K562 (cell line): ENCODE results near the gene P2RX1. TPM values are rescaled to one million over a fixed set of nuclear protein-coding genes. Genes with fewer than 3 reads are reported as not detected.

Source experiments
- ELK1 ChIP-seq: sonication (generic); formaldehyde crosslinking; IDR thresholded peaks from 2 replicates; pipeline ENCODE4 v1.8.1; 2022; ENCODE audit warnings: missing genetic modification reagents
- HNRNPUL1 ChIP-seq: fragments of 200-400 bp; formaldehyde crosslinking; IDR thresholded peaks from 2 replicates; pipeline ENCODE4 v1.6.1; 2017; ENCODE audit warnings: low read length
- KLF16 ChIP-seq: IDR thresholded peaks from 2 replicates; pipeline ENCODE4 v1.6.1; 2016; ENCODE audit warnings: antibody characterized with exemption
- polyA plus RNA-seq, 8 experiments: library from polyadenylated mRNA; depleted of rRNA in 4 of 8; stranded (reverse) in 5 of 8; unstranded in 3 of 8; fragments of >200 nt; fragmentation: Nextera tagmentation in 2 of 8; fragmentation: Illumina TruSeq in 1 of 8; extraction: Ambion mirVana in 2 of 8; extraction: Trizol in 1 of 8; gene quantifications; 2 replicates each; pipeline versions ENCODE4 v1.2.1 to v1.2.3, GENCODE V29; 2011 to 2014; ENCODE audit warnings: inconsistent platforms in 1 of 8, missing spikeins in 1 of 8
- total RNA-seq, 7 experiments: library from RNA; depleted of rRNA in 6 of 7; stranded (reverse); fragments of >200 nt in 6 of 7; fragmentation: Illumina TruSeq in 2 of 7; extraction: Trizol in 2 of 7; gene quantifications; 2 replicates each; pipeline versions ENCODE4 v1.2.1 to v1.2.3, GENCODE V29; 2011 to 2021; ENCODE audit warnings: low replicate concordance in 1 of 7
- TF ChIP-seq, protein P1 (sequence below): sonication (generic); formaldehyde crosslinking; IDR thresholded peaks from 2 replicates; pipeline ENCODE4 v1.9.0; 2022; ENCODE audit warnings: mild to moderate bottlenecking, missing genetic modification reagents
- TF ChIP-seq, protein P2 (sequence below): fragments of 450-650 bp; IDR thresholded peaks from 2 replicates; pipeline ENCODE4 v1.6.1; 2016; ENCODE audit warnings: mild to moderate bottlenecking, moderate library complexity

Gene P2RX1
- total and polyA plus RNA-seq, 9 of the 15 experiments (the other 6 are each of a cell fraction or from before 2014, with no cell fraction given) = 0.27 to 20.3 (median 10.3) TPM

DNA sequence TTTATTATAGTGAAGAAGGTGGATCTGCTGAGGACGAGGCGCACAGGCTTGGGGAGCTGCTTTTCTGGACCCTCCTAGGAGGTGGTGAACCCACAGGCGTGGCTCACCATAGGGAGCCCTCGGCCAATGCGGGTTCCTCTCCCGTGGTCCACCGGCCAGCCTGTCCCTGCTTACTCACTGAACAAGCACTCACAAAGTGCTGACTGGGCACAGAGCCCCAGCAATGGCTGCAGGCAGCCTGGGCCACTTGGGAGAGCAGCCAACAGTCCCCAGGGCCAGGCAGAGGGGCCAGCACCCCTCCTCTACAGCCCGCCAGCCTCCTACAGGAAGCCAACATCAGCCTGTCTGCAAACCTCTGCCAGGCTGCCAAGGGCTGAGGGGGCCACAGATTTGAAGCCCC lies 51.1 kb downstream of the P2RX1 start (continued):
- TF ChIP-seq ELK1 (no peak), KLF16 (no peak), HNRNPUL1 (no peak)
- TF ChIP-seq, protein P1, sequence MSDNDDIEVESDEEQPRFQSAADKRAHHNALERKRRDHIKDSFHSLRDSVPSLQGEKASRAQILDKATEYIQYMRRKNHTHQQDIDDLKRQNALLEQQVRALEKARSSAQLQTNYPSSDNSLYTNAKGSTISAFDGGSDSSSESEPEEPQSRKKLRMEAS = no peak
- TF ChIP-seq, protein P2, sequence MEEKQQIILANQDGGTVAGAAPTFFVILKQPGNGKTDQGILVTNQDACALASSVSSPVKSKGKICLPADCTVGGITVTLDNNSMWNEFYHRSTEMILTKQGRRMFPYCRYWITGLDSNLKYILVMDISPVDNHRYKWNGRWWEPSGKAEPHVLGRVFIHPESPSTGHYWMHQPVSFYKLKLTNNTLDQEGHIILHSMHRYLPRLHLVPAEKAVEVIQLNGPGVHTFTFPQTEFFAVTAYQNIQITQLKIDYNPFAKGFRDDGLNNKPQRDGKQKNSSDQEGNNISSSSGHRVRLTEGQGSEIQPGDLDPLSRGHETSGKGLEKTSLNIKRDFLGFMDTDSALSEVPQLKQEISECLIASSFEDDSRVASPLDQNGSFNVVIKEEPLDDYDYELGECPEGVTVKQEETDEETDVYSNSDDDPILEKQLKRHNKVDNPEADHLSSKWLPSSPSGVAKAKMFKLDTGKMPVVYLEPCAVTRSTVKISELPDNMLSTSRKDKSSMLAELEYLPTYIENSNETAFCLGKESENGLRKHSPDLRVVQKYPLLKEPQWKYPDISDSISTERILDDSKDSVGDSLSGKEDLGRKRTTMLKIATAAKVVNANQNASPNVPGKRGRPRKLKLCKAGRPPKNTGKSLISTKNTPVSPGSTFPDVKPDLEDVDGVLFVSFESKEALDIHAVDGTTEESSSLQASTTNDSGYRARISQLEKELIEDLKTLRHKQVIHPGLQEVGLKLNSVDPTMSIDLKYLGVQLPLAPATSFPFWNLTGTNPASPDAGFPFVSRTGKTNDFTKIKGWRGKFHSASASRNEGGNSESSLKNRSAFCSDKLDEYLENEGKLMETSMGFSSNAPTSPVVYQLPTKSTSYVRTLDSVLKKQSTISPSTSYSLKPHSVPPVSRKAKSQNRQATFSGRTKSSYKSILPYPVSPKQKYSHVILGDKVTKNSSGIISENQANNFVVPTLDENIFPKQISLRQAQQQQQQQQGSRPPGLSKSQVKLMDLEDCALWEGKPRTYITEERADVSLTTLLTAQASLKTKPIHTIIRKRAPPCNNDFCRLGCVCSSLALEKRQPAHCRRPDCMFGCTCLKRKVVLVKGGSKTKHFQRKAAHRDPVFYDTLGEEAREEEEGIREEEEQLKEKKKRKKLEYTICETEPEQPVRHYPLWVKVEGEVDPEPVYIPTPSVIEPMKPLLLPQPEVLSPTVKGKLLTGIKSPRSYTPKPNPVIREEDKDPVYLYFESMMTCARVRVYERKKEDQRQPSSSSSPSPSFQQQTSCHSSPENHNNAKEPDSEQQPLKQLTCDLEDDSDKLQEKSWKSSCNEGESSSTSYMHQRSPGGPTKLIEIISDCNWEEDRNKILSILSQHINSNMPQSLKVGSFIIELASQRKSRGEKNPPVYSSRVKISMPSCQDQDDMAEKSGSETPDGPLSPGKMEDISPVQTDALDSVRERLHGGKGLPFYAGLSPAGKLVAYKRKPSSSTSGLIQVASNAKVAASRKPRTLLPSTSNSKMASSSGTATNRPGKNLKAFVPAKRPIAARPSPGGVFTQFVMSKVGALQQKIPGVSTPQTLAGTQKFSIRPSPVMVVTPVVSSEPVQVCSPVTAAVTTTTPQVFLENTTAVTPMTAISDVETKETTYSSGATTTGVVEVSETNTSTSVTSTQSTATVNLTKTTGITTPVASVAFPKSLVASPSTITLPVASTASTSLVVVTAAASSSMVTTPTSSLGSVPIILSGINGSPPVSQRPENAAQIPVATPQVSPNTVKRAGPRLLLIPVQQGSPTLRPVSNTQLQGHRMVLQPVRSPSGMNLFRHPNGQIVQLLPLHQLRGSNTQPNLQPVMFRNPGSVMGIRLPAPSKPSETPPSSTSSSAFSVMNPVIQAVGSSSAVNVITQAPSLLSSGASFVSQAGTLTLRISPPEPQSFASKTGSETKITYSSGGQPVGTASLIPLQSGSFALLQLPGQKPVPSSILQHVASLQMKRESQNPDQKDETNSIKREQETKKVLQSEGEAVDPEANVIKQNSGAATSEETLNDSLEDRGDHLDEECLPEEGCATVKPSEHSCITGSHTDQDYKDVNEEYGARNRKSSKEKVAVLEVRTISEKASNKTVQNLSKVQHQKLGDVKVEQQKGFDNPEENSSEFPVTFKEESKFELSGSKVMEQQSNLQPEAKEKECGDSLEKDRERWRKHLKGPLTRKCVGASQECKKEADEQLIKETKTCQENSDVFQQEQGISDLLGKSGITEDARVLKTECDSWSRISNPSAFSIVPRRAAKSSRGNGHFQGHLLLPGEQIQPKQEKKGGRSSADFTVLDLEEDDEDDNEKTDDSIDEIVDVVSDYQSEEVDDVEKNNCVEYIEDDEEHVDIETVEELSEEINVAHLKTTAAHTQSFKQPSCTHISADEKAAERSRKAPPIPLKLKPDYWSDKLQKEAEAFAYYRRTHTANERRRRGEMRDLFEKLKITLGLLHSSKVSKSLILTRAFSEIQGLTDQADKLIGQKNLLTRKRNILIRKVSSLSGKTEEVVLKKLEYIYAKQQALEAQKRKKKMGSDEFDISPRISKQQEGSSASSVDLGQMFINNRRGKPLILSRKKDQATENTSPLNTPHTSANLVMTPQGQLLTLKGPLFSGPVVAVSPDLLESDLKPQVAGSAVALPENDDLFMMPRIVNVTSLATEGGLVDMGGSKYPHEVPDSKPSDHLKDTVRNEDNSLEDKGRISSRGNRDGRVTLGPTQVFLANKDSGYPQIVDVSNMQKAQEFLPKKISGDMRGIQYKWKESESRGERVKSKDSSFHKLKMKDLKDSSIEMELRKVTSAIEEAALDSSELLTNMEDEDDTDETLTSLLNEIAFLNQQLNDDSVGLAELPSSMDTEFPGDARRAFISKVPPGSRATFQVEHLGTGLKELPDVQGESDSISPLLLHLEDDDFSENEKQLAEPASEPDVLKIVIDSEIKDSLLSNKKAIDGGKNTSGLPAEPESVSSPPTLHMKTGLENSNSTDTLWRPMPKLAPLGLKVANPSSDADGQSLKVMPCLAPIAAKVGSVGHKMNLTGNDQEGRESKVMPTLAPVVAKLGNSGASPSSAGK = no peak
